Body of pancreas (tissue), 4 donors: ENCODE results near the gene FAM135A. TPM values are rescaled to one million over a fixed set of nuclear protein-coding genes. Genes with fewer than 3 reads are reported as not detected.
"Not testable (repeated sequence)": the region's sequence is repeated elsewhere in the genome, so short reads cannot be mapped to it uniquely, and the experiment has no call there.

Source experiments
- ATAC-seq: fragments of 150-250 bp; one replicate; pipeline ENCODE4 v1.9.1; 2016
- DNase-seq, 4 donors: peaks; one replicate each; pipeline ENCODE4 v3.0.0-alpha.2; 2019
- H3K27ac ChIP-seq, 4 donors: fragments of 200-600 bp; sonication (generic); 1 replicate in 3 of 4; 2 replicates in 1 of 4; pipeline versions ENCODE4 v1.5.1 to v1.6.1; 2016 to 2019; ENCODE audit warnings: mild to moderate bottlenecking in 1 of 4, mixed read lengths in 1 of 4, moderate library complexity in 1 of 4
- H3K27me3 ChIP-seq, 2 donors: fragments of 200-600 bp; sonication (generic); one replicate each; pipeline ENCODE4 v1.6.0; 2016; ENCODE audit warnings: mild to moderate bottlenecking in 1 of 2
- H3K36me3 ChIP-seq, 2 donors: fragments of 200-600 bp; sonication (generic); replicated peaks in 1 of 2; 2 replicates each; pipeline ENCODE4 v1.5.1; 2016; ENCODE audit warnings: low read depth in 2 of 2; ENCODE audit not compliant: insufficient read depth in 1 of 2
- H3K4me1 ChIP-seq: fragments of 200-600 bp; sonication (generic); one replicate; pipeline ENCODE4 v1.6.0; 2016
- H3K4me3 ChIP-seq, 2 donors: fragments of 200-600 bp; sonication (generic); 1 replicate in 1 of 2; 2 replicates in 1 of 2; pipeline ENCODE4 v1.5.1; 2016 to 2019
- H3K9me3 ChIP-seq, 3 donors: fragments of 200-600 bp; sonication (generic); 1 replicate in 2 of 3; 2 replicates in 1 of 3; pipeline ENCODE4 v1.5.1; 2016
- CTCF ChIP-seq, 7 experiments: fragments of 450-650 bp in 4 of 7; fragments of 200-600 bp in 3 of 7; sonication (generic) in 3 of 7; IDR thresholded peaks; one replicate each; pipeline ENCODE4 v1.5.1; 2016 to 2019; ENCODE audit warnings: antibody characterized with exemption in 7 of 7
- POLR2A ChIP-seq, 3 donors: fragments of 450-650 bp; IDR thresholded peaks; one replicate each; pipeline ENCODE4 v1.6.1; 2016; ENCODE audit warnings: antibody characterized with exemption in 3 of 3, mild to moderate bottlenecking in 2 of 3
- WGBS, 2 donors: methylation state at CpG; one replicate each; pipeline ENCODE4 v1.1.5; 2017; 5-methylcytosine and 5-hydroxymethylcytosine counted together
- intact Hi-C: fragments of 100-400 bp; cut with DNase I; formaldehyde crosslinking; loops from one replicate; pipeline ENCODE4 v1.15.1; 2023
- total RNA-seq, 2 donors: library from RNA; depleted of rRNA; stranded (reverse); fragments of >200 nt; gene quantifications; one replicate each; pipeline ENCODE4 v1.1.0, GENCODE V29; 2016

The FAM135A gene
- total RNA-seq, 2 donors from 2014 or later, result 19.4 to 29.3 TPM

DNA sequence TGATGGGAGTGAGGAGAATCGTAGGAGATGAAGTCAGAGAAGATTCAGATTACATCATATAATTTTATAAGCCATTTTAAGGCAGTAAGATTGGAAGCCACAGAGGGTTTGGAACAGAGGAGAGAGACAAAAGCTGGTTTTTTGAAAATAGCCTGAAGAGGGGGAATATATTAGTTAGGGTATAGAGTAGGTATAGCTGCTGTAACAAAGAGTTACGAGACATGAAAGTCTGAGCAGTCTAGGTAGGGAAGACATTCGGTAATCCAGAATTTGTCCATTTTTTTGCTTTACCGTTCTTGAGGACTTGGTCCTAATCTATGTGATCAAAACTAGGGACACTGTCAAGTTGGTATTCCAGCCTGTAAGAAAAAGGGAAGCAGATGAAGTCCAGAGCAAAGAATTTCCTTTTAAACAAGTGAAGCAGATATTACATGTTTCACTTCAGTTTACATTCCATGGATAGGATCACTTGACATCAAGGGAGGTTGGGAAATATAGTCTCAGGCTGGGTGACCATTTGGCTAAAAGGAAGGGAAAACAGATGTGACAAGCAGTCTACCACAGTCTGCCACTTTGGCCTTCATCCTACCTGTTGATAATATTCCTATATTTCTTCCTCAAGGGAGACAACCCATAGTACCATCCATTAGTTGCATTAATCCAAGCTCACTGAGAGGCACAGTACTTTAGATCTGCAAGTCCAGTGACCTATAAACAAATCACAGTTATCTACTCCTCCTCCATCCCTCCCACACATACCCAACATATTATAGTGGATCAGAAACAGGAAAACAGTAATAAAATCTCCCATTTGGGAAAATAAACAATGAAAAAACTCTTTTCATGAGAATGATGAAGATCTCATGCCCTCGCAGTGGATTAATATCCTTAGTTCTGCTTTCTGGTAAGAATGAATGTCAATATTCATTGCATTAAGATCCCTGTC, 10.2 kb downstream of the FAM135A start:
- ATAC-seq, result no peak
- 92 to 95% methylated on average over 5 of the region's 5 CpGs for WGBS, 2 donors

GRCh38 chr6:70424291-70424690, 11.0 kb downstream of the FAM135A start:
- H3K36me3 ChIP-seq, result no peaks in the 10 kb centered on the region
- no peak overlapping the region for H3K27ac ChIP-seq
- no peak for DNase-seq
- no peaks in the 10 kb centered on the region for H3K9me3 ChIP-seq
- no peak for TF ChIP-seq CTCF (IDR thresholded peaks at IDR 0.05)
- no peak for TF ChIP-seq POLR2A (IDR thresholded peaks at IDR 0.05)
- intact Hi-C loops, result no loop called here
- ATAC-seq, result no peak
- H3K4me3 ChIP-seq, result no peak overlapping the region
- peaks cover 11% of the 10 kb centered on the region for H3K4me1 ChIP-seq
- H3K27me3 ChIP-seq, result no peaks in the 10 kb centered on the region
- 92 to 94% methylated on average over 3 of the region's 3 CpGs for WGBS, 2 donors

More for the DNA sequence above, 10.2 kb downstream of the FAM135A start:
- H3K9me3 ChIP-seq, result no peaks in the 10 kb centered on the region
- TF ChIP-seq POLR2A (IDR thresholded peaks at IDR 0.05) (no peak), CTCF (IDR thresholded peaks at IDR 0.05) (no peak)
- H3K27me3 ChIP-seq, result no peaks in the 10 kb centered on the region
- H3K4me3 ChIP-seq, result no peak overlapping the region
- no peak for DNase-seq
- no peak overlapping the region for H3K27ac ChIP-seq
- H3K36me3 ChIP-seq, result no peaks in the 10 kb centered on the region
- intact Hi-C loops, result no loop called here
- peaks cover 11% of the 10 kb centered on the region for H3K4me1 ChIP-seq

DNA sequence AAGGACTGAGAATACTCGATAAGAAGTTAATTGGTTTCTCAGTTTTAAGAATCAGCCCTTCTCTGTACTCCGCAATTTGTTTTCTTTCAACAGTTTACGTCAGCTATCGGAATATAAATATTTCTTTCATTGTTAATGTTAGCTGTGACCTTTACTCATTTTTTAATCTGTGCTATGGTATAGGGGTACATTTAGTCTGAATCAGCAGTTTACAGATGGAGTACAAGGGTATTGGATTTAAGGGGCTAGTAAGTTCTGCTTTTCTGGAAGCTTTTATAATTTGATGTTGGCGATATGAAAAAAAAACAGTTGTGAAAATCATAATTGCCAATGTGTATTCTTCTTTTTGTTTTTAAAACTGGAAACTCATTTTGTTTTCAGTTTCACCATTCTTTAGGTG, 23.0 kb downstream of the FAM135A start:
- Histone ChIP-seq H3K27me3 (no peaks in the 10 kb centered on the region), H3K27ac (no peak overlapping the region), H3K9me3 (no peaks in the 10 kb centered on the region), H3K36me3 (peaks cover 0 to under 1% of the 10 kb centered on the region in 2 donors), H3K4me1 (no peaks in the 10 kb centered on the region), H3K4me3 (no peak overlapping the region)
- DNase-seq, result no peak
- no peak for ATAC-seq
- intact Hi-C loops, result no loop called here
- no peak for TF ChIP-seq CTCF (IDR thresholded peaks at IDR 0.05)
- no peak for TF ChIP-seq POLR2A (IDR thresholded peaks at IDR 0.05)
- WGBS, 2 donors, result 93 to 99% methylated on average over 5 of the region's 5 CpGs

- ATAC-seq, result no peak
- no peaks in the 10 kb centered on the region for H3K4me1 ChIP-seq
- WGBS, 2 donors, result 92 to 97% methylated on average over 2 of the region's 2 CpGs
- no peak overlapping the region for H3K4me3 ChIP-seq
- DNase-seq, result no peak
- TF ChIP-seq POLR2A (IDR thresholded peaks at IDR 0.05) (no peak), CTCF (IDR thresholded peaks at IDR 0.05) (no peak)
- no peaks in the 10 kb centered on the region for H3K9me3 ChIP-seq
- H3K36me3 ChIP-seq, result no peaks in the 10 kb centered on the region
- no peak overlapping the region for H3K27ac ChIP-seq
- intact Hi-C loops, result no loop called here
- H3K27me3 ChIP-seq, result no peaks in the 10 kb centered on the region
Measured at GRCh38 chr6:70445001-70445400, 31.7 kb downstream of the FAM135A start.

DNA sequence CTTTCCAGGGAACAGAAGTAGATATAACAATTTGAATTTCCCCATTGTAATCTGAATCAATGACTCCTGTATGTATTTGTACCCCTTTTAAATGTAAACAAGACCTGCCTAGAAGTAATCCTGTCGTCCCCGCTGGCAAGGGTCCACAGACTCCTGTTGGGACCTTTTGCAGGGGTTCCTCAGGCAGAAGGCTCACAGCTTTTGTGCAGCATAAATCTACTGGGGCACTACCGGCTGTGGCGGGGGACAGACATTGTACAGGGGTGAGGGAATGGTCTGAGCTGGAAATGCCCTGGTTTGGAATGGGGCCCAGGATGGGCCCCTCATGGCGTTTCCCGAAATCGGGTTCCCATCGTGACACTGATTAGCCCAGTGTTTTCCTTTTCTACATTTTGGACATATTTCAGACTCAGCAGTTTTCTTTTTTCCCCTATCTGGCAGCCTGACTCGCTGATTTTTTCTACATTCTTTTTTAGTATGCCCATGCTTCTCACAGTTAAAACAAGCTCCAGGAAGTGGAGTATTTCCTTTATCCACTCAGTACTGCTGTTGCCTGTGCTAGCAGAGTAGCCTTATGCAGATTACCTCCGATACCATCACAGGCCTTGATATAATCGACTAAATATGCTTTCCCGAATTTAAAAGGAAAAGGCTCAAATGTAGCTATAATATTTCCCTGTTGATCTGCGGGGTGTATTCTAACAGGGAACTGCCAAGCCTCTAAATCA, 34.2 kb downstream of the FAM135A start:
- DNase-seq, H3K4me1 ChIP-seq, H3K4me3 ChIP-seq, ATAC-seq, H3K27me3 ChIP-seq, intact Hi-C loops, H3K27ac ChIP-seq, H3K9me3 ChIP-seq, H3K36me3 ChIP-seq: not testable (repeated sequence)
- WGBS, 2 donors, result 93 to 94% methylated on average over 12 to 13 of the region's 13 CpGs

DNA sequence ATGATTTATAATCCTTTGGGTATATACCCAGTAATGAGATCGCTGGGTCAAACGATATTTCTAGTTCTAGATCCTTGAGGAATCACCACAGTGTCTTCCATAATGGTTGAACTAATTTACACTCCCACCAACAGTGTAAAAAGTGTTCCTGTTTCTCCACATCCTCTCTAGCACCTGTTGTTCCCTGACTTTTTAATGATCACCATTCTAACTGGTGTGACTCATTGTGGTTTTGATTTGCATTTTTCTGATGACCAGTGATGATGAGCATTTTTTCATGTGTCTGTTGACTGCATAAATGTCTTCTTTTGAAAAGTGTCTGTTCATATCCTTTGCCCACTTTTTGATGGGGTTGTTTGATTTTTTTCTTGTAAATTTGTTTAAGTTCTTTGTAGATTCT, 40.6 kb downstream of the FAM135A start:
- H3K36me3 ChIP-seq, intact Hi-C loops, H3K27me3 ChIP-seq, DNase-seq, H3K27ac ChIP-seq, H3K4me3 ChIP-seq, ATAC-seq, H3K4me1 ChIP-seq, H3K9me3 ChIP-seq: not testable (repeated sequence)
- WGBS, 2 donors, result 98 to 100% methylated on average over 2 of the region's 2 CpGs
